ENCODE data around the gene ADRB2.

ADRB2 gene

DNA sequence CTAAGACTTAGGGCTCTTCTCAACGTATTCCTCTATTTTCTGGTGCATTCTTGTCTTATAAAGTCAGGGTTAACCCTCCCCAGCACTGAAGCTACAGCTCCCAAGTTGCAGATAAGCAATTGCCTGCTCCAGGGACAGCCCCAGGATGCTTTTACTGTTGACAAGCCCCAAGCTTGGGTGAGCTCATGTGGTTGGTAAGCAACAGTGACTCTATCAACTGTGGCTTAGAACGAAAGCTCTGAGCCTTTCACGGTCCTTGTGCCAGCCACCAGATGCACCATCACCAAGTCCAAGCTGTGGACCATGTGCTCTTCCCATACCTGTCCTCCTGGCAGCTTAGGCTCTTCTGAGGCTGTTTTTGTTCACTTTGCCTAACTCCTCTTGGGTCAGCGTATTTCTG lies 13.5 kb downstream of the ADRB2 start:
- Mint-ChIP-seq H3K27me3 (ENCODE audit: low read depth) (peaks cover 16% of the 10 kb centered on the region), H3K4me3 (no peak overlapping the region), H3K36me3 (ENCODE audit: low read depth) (no peaks in the 10 kb centered on the region), H3K9me3 (no peaks in the 10 kb centered on the region), H3K27ac (no peak overlapping the region), H3K4me1 (no peaks in the 10 kb centered on the region)
- TF ChIP-seq, protein P1, sequence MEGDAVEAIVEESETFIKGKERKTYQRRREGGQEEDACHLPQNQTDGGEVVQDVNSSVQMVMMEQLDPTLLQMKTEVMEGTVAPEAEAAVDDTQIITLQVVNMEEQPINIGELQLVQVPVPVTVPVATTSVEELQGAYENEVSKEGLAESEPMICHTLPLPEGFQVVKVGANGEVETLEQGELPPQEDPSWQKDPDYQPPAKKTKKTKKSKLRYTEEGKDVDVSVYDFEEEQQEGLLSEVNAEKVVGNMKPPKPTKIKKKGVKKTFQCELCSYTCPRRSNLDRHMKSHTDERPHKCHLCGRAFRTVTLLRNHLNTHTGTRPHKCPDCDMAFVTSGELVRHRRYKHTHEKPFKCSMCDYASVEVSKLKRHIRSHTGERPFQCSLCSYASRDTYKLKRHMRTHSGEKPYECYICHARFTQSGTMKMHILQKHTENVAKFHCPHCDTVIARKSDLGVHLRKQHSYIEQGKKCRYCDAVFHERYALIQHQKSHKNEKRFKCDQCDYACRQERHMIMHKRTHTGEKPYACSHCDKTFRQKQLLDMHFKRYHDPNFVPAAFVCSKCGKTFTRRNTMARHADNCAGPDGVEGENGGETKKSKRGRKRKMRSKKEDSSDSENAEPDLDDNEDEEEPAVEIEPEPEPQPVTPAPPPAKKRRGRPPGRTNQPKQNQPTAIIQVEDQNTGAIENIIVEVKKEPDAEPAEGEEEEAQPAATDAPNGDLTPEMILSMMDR (IDR thresholded peaks at IDR 0.05; ENCODE audit: unreplicated experiment in 3 of 3) = no peak

DNA sequence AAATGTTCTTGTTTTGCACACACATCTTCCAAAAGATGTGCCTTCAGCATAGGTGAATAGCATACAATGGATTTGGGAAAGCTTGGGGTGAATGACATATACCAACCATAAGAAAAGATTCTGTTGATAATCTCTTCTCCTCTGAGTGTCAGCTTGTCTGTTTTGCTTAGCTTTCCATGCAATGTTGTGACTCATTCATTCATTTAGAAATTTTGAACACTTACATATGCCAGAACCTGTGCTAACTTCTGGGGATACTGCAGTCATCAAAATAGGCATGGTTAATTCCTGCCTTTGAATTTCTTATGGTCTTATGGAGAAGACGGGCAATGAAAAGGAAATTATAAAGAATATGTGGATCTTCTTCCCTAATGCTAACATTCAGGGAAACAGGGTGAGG lies 14.1 kb downstream of the ADRB2 start:
- no peaks in the 10 kb centered on the region for H3K9me3 Mint-ChIP-seq
- H3K27ac Mint-ChIP-seq = no peak overlapping the region
- no peaks in the 10 kb centered on the region for H3K4me1 Mint-ChIP-seq
- peaks cover 13% of the 10 kb centered on the region for H3K27me3 Mint-ChIP-seq (ENCODE audit: low read depth)
- TF ChIP-seq, protein P1 (IDR thresholded peaks at IDR 0.05; ENCODE audit: unreplicated experiment in 3 of 3) = no peak
- no peaks in the 10 kb centered on the region for H3K36me3 Mint-ChIP-seq (ENCODE audit: low read depth)
- no peak overlapping the region for H3K4me3 Mint-ChIP-seq

DNA sequence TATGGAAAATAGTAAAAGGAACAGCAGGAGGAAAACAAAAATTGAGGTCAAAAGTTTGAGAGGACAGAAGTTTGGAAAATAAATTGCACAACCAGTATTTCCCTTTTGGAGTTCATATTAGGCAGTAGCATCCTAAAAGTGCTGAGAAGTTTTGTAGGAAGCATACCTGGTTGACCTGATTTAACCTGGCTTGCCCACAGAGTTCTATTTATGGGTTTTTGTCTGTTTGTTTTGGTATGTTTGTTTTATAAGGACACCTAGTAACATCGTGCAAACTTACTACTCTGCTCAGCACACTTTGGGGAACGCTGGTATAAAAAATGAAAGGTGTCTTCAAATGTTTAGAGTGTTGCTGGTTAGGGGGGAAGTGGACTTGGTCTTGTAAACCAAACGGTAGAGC lies 15.1 kb downstream of the ADRB2 start:
- Mint-ChIP-seq H3K36me3 (ENCODE audit: low read depth) (no peaks in the 10 kb centered on the region), H3K9me3 (no peaks in the 10 kb centered on the region), H3K4me1 (no peaks in the 10 kb centered on the region), H3K27ac (no peak overlapping the region), H3K27me3 (ENCODE audit: low read depth) (peaks cover 13% of the 10 kb centered on the region), H3K4me3 (no peak overlapping the region)
- TF ChIP-seq, protein P1 (IDR thresholded peaks at IDR 0.05; ENCODE audit: unreplicated experiment in 3 of 3) = no peak

DNA sequence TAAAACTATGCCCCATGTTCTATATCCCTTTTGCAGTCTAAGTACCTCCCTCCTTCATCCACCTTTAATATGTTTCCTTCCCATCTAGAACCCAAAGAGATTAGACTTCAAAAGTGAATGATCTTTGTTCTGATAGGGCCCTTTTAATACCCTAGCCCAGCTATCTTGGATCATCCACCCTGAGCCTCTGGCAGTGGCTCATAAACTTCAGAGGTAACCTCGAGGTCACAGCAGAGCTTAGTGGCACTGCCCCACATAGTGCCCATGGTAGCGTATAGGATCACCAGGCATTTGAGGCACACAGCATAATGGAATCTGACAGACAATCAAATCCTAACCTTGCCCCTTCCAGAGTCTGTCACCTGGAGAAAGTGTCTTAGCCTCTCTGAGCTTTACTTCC lies 15.8 kb downstream of the ADRB2 start:
- no peak overlapping the region for H3K27ac Mint-ChIP-seq
- H3K9me3 Mint-ChIP-seq = no peaks in the 10 kb centered on the region
- H3K27me3 Mint-ChIP-seq (ENCODE audit: low read depth) = peaks cover 13% of the 10 kb centered on the region
- TF ChIP-seq, protein P1 (IDR thresholded peaks at IDR 0.05; ENCODE audit: unreplicated experiment in 3 of 3) = no peak
- H3K4me1 Mint-ChIP-seq = no peaks in the 10 kb centered on the region
- no peak overlapping the region for H3K4me3 Mint-ChIP-seq
- H3K36me3 Mint-ChIP-seq (ENCODE audit: low read depth) = no peaks in the 10 kb centered on the region

DNA sequence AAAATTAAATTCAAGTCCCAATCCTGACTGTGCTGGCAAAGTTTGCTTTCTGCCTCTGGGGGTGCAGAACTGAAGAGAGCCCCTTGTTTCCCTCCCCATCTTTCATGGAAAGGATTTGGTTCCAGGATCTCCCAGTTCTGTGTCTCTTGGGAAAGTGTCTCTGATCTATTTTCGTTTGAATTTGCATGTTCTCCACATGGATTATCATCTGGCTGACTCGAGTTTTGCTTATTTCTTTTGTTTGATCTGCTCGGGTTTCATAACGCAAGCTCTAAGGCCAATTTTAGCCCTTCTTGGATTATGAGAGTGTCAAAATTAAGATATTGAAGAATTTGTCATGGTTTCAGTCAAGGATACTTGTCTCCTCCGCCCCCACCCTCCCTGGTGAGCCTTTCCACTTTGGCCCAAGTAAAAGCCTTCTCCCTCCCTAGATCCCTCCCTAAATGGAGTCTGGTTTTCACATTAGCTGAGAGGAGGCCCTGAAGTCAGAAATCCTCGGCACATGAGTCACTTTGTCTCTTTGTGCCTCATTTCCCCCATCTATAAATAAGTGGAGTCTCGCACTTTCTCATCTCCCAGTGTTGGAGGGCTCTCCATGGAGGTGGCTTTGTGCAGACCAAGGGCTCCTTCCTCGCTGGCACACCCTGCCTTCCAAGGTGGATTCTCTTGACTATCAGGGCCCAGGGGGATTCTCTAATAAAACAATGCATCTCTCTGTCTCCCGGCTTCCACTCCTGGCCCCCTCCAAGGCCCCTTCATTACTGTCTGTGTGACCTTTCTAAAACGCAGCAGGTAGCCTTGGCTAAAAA lies 17.3 kb downstream of the ADRB2 start:
- Mint-ChIP-seq H3K4me1 (no peaks in the 10 kb centered on the region), H3K27me3 (ENCODE audit: low read depth) (peaks cover 10% of the 10 kb centered on the region), H3K9me3 (no peaks in the 10 kb centered on the region), H3K36me3 (ENCODE audit: low read depth) (no peaks in the 10 kb centered on the region), H3K4me3 (no peak overlapping the region), H3K27ac (no peak overlapping the region)
- TF ChIP-seq, protein P1 (IDR thresholded peaks at IDR 0.05; ENCODE audit: unreplicated experiment in 3 of 3) = no peak
